NCI-H2107 (cell line): ENCODE data around the gene IFT74.
"Not testable (repeated sequence)": the region's sequence is repeated elsewhere in the genome, so short reads cannot be mapped to it uniquely, and the experiment has no call there.

Experiments used
- DNase-seq: peaks from one replicate; lab custom pipeline; 2025; lab: John Stamatoyannopoulos, UW

Gene IFT74

GRCh38 chr9:27073841-27074728 lies 117.9 kb downstream of the IFT74 start:
- no peak for DNase-seq

GRCh38 chr9:27078685-27079084 lies 122.5 kb downstream of the IFT74 start:
- no peak for DNase-seq

GRCh38 chr9:27085456-27085855 lies 129.2 kb downstream of the IFT74 start:
- DNase-seq = no peak

- DNase-seq = no peak
These were observed 130.8 kb downstream of the IFT74 start for GRCh38 chr9:27086818-27087680.

GRCh38 chr9:27088981-27089380 lies 132.8 kb downstream of the IFT74 start:
- no peak for DNase-seq

GRCh38 chr9:27089706-27090105 lies 133.5 kb downstream of the IFT74 start:
- DNase-seq = no peak

GRCh38 chr9:27090231-27090630 lies 134.0 kb downstream of the IFT74 start:
- DNase-seq = no peak

- DNase-seq = no peak
These were observed 134.5 kb downstream of the IFT74 start for GRCh38 chr9:27090711-27091110.

GRCh38 chr9:27092496-27092895 lies 136.3 kb downstream of the IFT74 start:
- not testable (repeated sequence) for DNase-seq

GRCh38 chr9:27093384-27094067 lies 137.3 kb downstream of the IFT74 start:
- DNase-seq = not testable (repeated sequence)

GRCh38 chr9:27094640-27095298 lies 138.6 kb downstream of the IFT74 start:
- DNase-seq = no peak

GRCh38 chr9:27107241-27107640 lies 151.0 kb downstream of the IFT74 start:
- no peak for DNase-seq

GRCh38 chr9:27108981-27109541 lies 152.8 kb downstream of the IFT74 start, which contains the start of gene TEK:
Gene TEK, plus strand, starts transcription at chr9:27109225. Its CDS starts 366 bp downstream, at chr9:27109591.
- no peak for DNase-seq

GRCh38 chr9:27109621-27110020 lies 153.4 kb downstream of the IFT74 start:
- DNase-seq = no peak

GRCh38 chr9:27110181-27110580 lies 154.0 kb downstream of the IFT74 start:
- DNase-seq = no peak

- no peak for DNase-seq
These were observed 156.0 kb downstream of the IFT74 start for GRCh38 chr9:27112235-27112634.
